Testis (tissue), 3 donors: ENCODE measurements around the gene SYT1. TPM values are rescaled to one million over a fixed set of nuclear protein-coding genes. Genes with fewer than 3 reads are reported as not detected.

ENCODE experiments used
- DNase-seq: peaks from one replicate; pipeline ENCODE4 v3.0.0-alpha.2; 2019
- H3K27ac ChIP-seq, 2 donors: fragments of 200-600 bp; sonication (generic); one replicate each; pipeline ENCODE4 v1.5.1; 2019
- H3K27me3 ChIP-seq: fragments of 200-600 bp; sonication (generic); one replicate; pipeline ENCODE4 v1.5.1; 2019
- H3K36me3 ChIP-seq: fragments of 200-600 bp; sonication (generic); one replicate; pipeline ENCODE4 v1.5.1; 2017; ENCODE audit warnings: low read depth; ENCODE audit errors: missing control alignments
- H3K4me1 ChIP-seq: fragments of 200-600 bp; sonication (generic); one replicate; pipeline ENCODE4 v1.5.1; 2019
- H3K4me3 ChIP-seq, 2 donors: fragments of 200-600 bp; sonication (generic); one replicate each; pipeline ENCODE4 v1.5.1; 2017 to 2019
- H3K9me3 ChIP-seq: fragments of 200-600 bp; sonication (generic); one replicate; pipeline ENCODE4 v1.5.1; 2017
- CTCF ChIP-seq, 3 experiments: fragments of 450-650 bp in 2 of 3; fragments of 200-600 bp in 1 of 3; sonication (generic) in 1 of 3; IDR thresholded peaks; one replicate each; pipeline ENCODE4 v1.5.1; 2016 to 2019; ENCODE audit warnings: antibody characterized with exemption in 3 of 3, mild to moderate bottlenecking in 2 of 3, moderate library complexity in 1 of 3
- POLR2A ChIP-seq: fragments of 450-650 bp; IDR thresholded peaks from one replicate; pipeline ENCODE4 v1.6.1; 2017; ENCODE audit warnings: antibody characterized with exemption, mild to moderate bottlenecking, moderate library complexity
- WGBS, 2 donors: methylation state at CpG; one replicate each; pipeline ENCODE4 v1.1.5; 2018; 5-methylcytosine and 5-hydroxymethylcytosine counted together
- intact Hi-C: fragments of 100-400 bp; cut with DNase I; formaldehyde crosslinking; loops from one replicate; pipeline ENCODE4 v1.15.1; 2023; ENCODE audit warnings: low total_unique reads
- polyA plus RNA-seq: library from polyadenylated mRNA; stranded (reverse); fragments of 350-450 nt; fragmentation: Illumina TruSeq; extraction: RNeasy Lipid Tissue Mini Kit (QIAGEN cat#74804); gene quantifications from one replicate; pipeline ENCODE4 v1.2.3, GENCODE V29; 2014; ENCODE audit warnings: low read depth, low replicate concordance; ENCODE audit not compliant: insufficient read depth
- total RNA-seq, 2 donors: library from RNA; depleted of rRNA; stranded (reverse); fragments of >200 nt; gene quantifications; one replicate each; pipeline ENCODE4 v1.2.3, GENCODE V29; 2016

SYT1 gene
- total and polyA plus RNA-seq, 3 donors from 2014 or later = 1.1 to 1.7 (median 1.3) TPM

DNA sequence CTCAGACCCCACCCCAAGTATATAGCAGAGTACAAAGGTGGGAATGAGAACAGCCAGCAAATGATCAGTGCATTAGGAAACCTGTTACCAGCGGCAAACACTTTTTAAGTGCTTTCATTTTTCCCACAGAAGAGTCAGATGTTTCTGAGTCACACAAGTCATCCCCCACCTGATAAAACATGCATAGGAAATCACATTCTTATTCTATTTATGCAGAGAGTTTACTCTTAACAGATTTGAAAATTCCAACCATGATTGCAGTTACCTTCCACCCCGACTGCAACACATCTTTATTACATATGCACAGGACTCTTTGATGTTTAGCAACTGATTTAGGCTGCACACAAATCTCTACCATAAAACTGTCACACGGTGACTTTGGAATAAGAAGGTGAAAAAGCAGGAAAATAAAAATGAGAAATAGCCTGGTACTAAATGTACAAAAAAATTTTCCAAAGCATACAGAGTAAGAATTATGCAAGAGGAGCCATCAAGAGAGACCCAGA is 589.8 kb downstream of the SYT1 start:
- Histone ChIP-seq H3K9me3 (no peaks in the 10 kb centered on the region), H3K4me3 (no peak overlapping the region), H3K27me3 (no peaks in the 10 kb centered on the region), H3K36me3 (no peaks in the 10 kb centered on the region), H3K4me1 (no peaks in the 10 kb centered on the region), H3K27ac (no peak overlapping the region)
- intact Hi-C loops = no loop called here
- no peak for DNase-seq
- WGBS, 2 donors = 44 to 46% methylated on average over 3 of the region's 3 CpGs
- TF ChIP-seq CTCF (IDR thresholded peaks at IDR 0.05) (no peak), POLR2A (no peak)

DNA sequence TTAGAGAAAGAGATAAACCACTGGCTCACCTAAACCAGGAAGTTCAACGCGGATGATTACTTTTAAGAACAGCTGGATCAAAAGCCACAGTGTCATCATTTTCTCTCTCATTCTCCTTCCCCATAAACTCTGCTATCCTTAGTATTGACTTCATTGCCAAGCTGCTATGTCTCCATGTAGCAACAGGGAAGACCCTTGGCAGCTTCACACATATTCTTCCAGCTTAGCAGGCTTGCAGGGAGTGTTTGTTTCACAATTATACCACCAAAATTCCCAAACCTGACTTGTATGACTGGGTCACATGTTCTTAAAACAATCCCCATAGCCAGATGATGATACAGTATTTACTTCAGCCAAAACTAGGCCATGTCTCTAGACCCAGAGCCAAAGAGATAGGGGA is 590.7 kb downstream of the SYT1 start:
- WGBS, 2 donors = 53 to 72% methylated on average over 2 of the region's 2 CpGs
- no peak for DNase-seq
- TF ChIP-seq CTCF (IDR thresholded peaks at IDR 0.05) (no peak), POLR2A (no peak)
- intact Hi-C loops = no loop called here
- Histone ChIP-seq H3K27ac (no peak overlapping the region), H3K9me3 (no peaks in the 10 kb centered on the region), H3K27me3 (no peaks in the 10 kb centered on the region), H3K4me1 (no peaks in the 10 kb centered on the region), H3K4me3 (no peak overlapping the region), H3K36me3 (no peaks in the 10 kb centered on the region)

- Histone ChIP-seq H3K9me3 (no peaks in the 10 kb centered on the region), H3K27me3 (no peaks in the 10 kb centered on the region), H3K36me3 (no peaks in the 10 kb centered on the region), H3K4me1 (no peaks in the 10 kb centered on the region), H3K27ac (no peak overlapping the region), H3K4me3 (no peak overlapping the region)
- TF ChIP-seq POLR2A (no peak), CTCF (IDR thresholded peaks at IDR 0.05) (no peak)
- intact Hi-C loops = no loop called here
- WGBS, 2 donors = 49 to 67% methylated on average over 4 of the region's 4 CpGs
- DNase-seq = no peak
These were observed 617.7 kb downstream of the SYT1 start for GRCh38 chr12:79482323-79482722.

- Histone ChIP-seq H3K27me3 (no peaks in the 10 kb centered on the region), H3K4me1 (no peaks in the 10 kb centered on the region), H3K27ac (no peak overlapping the region), H3K9me3 (no peaks in the 10 kb centered on the region), H3K4me3 (no peak overlapping the region), H3K36me3 (no peaks in the 10 kb centered on the region)
- WGBS, 2 donors = 81 to 86% methylated on average over 2 of the region's 2 CpGs
- intact Hi-C loops = no loop called here
- TF ChIP-seq CTCF (IDR thresholded peaks at IDR 0.05) = no peak
- no peak for TF ChIP-seq POLR2A
- no peak for DNase-seq
These were observed 618.3 kb downstream of the SYT1 start for GRCh38 chr12:79482921-79483320.

DNA sequence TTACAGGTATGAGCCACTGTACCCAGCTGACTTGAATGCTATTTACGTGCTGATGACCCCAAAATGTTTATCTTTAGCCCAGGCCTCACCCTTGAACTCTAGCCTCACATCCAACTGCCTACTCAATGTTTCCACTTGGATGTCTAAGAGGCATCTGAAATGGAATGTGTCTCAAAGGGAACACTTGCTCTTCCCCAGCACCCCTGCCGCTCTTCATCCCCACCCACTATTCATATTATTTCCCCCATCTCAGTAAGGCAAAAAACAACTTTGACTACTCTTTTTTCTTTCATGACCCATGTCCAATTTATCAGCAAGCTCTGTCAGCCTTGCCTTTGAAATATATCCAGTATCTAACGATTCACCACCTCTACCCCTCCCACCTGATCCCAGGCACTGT is 621.6 kb downstream of the SYT1 start:
- Histone ChIP-seq H3K27ac (no peak overlapping the region), H3K4me3 (no peak overlapping the region), H3K4me1 (no peaks in the 10 kb centered on the region), H3K27me3 (no peaks in the 10 kb centered on the region), H3K36me3 (no peaks in the 10 kb centered on the region), H3K9me3 (no peaks in the 10 kb centered on the region)
- intact Hi-C loops = no loop called here
- no peak for TF ChIP-seq POLR2A
- TF ChIP-seq CTCF (IDR thresholded peaks at IDR 0.05) = no peak
- 73 to 85% methylated on average over 3 of the region's 3 CpGs for WGBS, 2 donors
- no peak for DNase-seq
